HTERT RPE-1 (cell line): ENCODE results near the gene SYNPO2.
"Not testable (repeated sequence)": the region's sequence is repeated elsewhere in the genome, so short reads cannot be mapped to it uniquely, and the experiment has no call there.

Experiments used
- in situ Hi-C: fragments of 300-500 bp; cut with MboI; formaldehyde crosslinking; loops from 4 replicates; pipeline ENCODE4 v1.14.3; 2020; ENCODE audit warnings: low sequenced_read_pairs

The SYNPO2 gene

DNA sequence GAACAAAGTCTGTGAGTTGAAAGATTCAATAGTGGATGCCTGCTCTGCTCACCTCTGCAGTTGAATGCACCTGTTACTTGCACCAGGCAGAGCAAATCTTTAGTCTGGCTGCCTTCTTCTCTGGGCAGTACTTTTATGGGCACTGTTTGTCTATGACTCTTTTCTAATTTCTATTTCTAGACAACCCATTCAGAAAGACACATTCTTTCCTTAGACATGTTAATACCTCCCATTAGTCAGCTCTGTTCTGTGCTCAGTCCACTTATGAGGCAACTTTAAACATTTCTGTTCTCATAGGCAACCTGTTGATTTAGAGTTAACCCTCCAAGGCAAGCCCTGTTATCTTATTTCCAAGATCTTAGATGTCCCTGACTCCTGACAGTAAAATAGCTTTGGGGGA, 108.9 kb downstream of the SYNPO2 start:
- in situ Hi-C loops, result no loop called here

DNA sequence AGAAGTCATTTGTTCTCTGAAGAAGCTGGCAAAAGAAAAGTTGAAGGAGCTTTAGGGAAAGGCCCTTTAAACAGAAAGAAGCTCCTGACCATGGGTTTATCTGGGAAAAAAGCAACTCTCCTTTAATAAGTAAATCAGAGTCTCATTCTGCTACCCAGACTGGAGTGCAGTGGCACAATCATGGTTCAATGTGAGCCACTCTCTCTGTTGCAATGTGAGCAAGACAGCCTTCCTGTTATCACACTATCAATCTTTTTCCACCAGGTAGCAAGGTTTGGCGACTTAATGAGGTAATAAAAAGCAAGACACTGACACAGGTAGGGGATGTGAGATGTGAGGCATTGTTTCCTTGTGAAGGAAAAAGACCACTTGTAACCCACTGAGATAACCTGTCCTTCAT, 111.3 kb downstream of the SYNPO2 start:
- in situ Hi-C loops, result no loop called here

DNA sequence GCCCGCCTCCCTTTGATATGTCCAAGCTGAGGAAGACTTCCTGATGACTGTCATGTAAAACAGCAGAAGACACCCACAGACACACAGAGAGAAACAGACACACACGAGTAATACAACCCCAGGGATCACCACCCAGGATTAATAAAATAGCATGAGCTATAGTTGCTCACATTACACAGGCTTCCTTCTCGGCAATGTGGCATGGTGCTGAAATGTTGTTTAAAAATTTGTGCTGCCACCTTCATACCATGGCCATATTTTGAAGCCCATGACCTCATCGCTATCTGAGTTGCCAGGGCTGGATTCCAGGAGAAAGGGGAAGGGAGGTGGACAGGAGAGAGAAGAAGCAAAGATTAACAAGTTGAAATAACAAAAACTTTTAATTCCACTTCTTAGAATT, 111.7 kb downstream of the SYNPO2 start:
- in situ Hi-C loops, result no loop called here

DNA sequence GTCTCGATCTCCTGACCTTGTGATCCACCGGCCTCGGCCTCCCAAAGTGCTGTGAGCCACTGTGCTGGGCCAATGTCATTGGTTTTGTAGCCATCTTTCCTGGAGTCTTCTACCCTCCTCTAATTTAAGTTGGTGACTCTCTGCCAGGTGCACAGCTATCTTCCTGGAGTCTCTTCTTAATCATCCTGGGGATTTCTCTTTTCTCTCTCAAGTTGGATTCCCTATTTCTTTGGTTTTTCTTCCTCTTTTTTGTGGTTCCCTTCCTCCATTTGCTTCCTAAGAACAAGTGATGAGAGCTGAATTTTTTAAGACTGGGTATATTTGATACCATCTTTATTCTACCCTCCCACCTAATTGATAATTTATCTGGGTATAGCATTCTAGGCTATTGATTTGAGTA, 113.8 kb downstream of the SYNPO2 start:
- in situ Hi-C loops, result no loop called here

DNA sequence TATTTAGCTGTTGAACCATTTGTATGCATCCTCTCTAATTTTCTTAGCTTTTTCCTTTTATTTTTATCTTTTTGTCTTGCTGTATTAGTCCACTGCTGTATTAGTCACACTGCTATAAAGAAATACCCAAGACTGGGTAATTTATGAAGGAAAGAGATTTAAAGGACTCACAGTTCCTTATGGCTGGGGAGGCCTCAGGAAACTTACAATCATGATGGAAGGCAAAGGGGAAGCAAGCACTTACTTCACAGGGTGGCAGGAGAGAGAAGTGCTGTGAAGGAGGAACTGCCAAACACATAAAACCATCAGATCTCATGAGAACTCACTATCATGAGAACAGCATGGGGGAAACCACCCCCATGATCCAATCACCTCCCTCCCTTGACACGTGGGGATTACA, 114.3 kb downstream of the SYNPO2 start:
- in situ Hi-C loops, result not testable (repeated sequence)

DNA sequence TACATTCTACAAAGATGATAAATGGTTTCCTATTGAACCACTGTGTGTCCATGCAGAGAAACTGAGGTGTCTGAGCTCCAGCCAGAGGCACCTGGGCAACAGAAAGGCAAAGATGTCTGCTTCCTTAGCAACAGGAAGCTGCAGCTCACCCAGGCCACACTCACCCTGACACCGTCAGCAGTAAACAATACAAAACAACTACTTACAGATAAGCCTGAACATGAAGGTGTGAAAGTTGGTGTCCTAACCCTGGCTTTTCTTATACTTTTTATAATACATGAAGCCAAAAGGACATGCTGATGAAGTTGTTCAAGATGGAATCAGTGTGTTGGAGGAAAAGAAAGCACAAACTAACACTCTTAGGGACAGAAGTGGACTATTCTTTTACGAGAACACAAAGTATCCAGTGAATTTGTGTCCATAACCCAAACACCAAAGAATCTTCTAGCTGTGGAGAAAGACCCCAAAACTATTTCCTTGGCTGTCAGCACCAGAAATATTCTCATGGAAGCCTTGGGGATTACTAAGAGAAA, 117.3 kb downstream of the SYNPO2 start:
- in situ Hi-C loops, result no loop called here

DNA sequence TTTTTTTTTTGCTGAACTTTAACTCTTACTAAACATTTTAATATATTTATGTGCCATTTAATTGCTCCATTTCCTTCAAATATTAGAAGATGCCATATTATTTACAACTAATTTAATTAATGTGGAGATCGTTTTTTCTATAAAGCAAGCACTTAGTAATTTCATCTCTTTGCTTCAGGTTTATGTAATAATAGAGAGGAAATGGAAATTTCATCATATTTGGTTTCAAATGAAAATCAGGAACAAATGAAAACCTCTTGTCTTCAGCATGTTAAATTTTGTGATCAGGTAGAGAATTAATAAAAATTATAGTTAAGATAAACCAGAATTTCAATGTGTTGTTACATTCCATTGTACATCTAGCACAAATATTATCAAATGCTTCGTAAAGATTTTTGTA, 120.1 kb downstream of the SYNPO2 start:
- in situ Hi-C loops, result no loop called here

DNA sequence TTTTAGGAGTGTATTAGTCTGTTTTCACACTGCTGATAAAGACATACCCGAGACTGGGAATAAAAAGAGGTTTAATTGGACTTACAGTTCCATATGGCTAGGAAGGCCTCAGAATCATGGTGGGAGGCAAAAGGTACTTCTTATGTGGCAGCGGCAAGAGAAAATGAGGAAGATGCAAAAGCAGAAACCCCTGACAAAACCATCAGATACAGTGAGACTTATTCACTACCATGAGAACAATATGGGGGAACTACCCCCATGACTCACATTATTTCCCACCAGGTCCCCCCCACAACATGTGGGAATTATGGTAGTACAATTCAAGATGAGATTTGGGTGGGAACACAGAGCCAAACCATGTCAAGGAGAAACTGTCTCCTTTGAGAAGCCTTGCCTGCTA, 121.6 kb downstream of the SYNPO2 start:
- in situ Hi-C loops, result not testable (repeated sequence)

DNA sequence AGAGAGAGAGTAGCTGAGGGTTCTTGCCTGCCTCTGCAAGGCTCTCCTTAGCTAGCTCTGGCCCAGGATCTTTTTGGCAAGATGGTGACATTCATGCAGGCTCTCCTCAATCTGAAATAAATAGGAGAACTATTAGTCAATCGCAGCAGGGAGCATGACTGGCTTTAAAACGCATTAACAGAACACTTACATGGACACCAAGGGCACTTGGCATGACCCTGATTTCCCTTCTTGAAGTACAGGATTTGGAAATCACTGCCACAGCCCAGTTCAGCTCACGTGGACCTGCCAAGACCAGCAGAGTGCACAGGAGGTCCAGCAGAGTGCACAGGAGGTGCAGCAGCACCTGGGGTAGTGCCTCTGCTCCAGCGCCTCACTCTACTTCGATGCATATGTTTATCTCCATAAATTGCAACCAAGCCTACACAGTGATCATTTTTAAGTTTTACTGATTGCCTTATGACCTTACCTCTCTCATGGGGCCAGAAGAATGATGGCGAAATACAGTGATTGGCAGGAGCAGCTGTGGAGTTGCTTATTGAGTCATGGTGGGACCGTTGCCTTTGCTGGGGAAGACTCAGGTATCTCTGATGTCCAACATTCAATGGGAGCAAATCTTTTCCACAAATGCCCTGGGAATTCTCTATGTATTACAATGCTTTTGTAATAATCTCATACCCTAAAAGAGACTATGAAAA, 122.4 kb downstream of the SYNPO2 start:
- in situ Hi-C loops, result no loop called here

DNA sequence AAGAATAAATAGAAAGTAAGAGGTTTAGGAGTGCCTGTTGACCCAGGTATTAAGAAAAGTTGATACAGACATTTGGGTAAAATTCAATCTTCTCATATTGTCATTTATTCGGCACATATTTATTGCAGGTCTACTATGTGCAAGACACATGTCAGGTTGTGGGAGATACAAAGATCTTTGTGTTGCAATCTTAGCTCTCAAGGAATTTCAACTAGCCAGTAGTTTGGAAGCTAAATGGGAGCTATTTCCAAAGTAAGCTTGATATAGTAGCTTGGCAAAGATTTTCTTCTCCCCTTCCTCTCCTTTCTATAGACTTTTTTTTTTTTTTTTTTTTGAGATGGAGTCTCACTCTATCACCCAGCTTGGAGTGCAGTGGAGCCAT, 122.9 kb downstream of the SYNPO2 start:
- in situ Hi-C loops, result no loop called here

DNA sequence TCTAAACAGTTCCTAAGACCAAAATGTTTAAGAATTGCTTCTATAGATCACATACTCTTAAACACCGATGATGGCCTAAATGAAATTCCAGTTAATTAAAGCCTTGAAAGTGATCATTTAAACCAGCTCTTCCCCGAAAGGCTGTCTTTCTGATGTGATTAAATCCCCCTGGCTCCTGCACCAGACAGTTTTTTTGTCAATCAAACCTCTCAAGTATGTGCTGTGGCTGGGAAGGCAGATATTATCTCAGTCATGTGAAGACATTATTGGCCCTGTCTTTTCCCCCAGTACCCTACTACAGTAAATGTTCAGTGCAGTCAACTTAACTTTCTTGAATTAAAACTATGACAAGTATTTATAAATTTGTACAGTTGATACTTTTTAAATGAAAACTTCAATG, 126.0 kb downstream of the SYNPO2 start:
- in situ Hi-C loops, result no loop called here

DNA sequence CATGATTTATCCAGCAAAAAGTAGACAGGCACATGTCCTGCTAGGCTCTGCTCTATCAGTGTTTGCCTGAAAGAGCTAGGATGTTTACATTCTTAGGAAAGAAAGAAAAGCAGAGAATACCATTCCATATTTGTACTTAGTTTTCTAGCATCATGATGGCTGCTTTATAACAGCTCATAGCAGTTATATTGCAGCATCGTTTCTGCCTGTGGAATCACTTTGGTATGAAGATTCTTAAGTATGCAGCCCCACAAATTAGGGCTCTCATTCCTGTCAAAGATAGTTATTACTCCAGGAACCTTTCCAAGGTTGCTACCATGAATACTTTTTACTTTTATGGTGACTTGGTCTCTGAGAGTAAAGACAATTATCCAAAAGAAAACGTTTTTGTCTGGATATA, 128.0 kb downstream of the SYNPO2 start:
- in situ Hi-C loops, result no loop called here

DNA sequence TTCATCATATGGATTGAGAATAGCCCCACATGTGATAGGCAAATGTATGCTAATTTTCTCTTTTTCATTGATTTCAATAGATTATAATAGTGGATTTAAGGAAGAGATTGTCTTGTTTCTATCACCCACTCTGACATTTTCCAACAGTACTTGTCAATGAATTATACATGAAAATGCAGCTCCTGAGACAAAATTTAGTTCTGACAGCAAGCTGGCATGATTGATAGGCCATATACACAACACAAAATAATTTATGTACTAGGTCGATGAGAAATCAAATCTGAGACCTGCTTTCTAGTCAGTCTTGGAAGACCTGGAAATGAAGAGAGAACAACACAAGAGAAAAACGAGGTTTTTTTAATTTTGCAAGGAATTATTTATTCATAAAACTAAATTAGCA, 129.0 kb downstream of the SYNPO2 start:
- in situ Hi-C loops, result no loop called here

DNA sequence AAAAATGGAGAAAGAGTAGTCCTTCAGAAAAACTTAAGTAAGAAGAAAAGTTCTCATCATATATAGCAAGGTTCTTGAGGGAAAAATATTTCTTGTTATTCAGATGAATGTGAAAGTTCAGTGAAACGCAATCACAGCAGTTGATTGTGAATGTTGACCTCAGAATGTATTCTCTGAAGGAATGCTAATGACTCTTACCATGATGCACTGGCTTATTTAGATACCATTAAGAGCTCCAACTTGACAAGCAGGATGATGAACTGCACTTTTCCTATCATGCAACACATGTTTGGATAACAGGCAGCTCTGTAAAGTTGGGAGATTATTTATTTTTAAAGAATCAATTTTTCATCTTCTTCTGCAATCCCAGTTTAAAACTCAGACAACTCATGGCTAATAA, 131.5 kb downstream of the SYNPO2 start:
- in situ Hi-C loops, result no loop called here

DNA sequence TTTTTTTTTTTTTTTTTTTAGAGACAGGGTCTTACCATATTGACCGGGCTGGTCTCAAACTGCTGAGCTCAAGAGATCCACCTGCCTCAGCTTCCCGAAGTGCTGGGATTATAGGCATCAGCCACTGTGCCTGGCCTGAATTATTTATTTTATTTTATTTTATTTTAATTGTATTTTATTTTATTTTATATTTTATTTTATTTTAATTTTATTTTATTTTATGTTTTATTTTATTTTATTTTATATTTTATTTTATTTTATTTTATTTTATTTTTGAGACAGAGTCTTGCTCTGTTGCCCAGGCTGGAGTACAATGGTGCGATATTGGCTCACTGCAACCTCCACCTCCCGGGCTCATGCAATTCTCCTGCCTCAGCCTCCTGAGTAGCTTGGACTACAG, 133.9 kb downstream of the SYNPO2 start:
- in situ Hi-C loops, result not testable (repeated sequence)

DNA sequence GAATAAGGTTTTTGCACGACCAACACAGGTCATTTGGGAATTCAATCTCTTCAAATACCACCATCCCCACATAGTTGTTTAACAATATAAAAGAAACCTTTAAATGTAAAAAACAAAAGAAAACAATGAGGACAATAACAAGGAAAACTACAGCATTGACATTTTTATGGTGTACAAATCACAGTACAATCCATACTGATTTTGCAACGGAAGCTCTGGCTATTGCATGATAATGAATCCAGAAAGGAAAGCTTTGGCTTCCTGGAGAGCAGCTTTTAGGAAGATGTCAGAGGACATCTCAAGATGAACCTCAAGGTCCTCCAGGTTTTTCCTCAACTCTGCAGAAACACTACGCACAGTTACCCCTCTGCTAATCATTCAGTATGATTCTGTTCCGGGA, 135.4 kb downstream of the SYNPO2 start:
- in situ Hi-C loops, result no loop called here

DNA sequence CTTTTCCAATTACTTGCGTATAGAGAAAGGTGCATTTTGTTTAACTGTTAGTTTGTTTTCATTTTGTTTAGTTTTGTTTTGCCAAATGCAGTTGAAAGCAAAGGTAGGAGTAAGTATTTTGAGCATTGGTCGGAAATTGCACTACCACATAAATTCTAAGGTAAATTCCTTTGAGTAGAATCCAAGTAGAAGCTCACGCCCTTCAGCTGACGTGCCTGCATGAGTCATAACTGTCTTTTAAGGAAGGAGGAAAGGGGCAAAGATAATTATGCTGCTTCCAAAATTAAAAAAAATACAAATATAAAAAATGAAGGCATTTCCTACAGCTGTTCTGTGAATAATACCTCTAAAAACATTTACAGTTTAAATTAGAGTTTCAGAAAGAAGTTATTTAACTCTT, 136.8 kb downstream of the SYNPO2 start:
- in situ Hi-C loops, result no loop called here

DNA sequence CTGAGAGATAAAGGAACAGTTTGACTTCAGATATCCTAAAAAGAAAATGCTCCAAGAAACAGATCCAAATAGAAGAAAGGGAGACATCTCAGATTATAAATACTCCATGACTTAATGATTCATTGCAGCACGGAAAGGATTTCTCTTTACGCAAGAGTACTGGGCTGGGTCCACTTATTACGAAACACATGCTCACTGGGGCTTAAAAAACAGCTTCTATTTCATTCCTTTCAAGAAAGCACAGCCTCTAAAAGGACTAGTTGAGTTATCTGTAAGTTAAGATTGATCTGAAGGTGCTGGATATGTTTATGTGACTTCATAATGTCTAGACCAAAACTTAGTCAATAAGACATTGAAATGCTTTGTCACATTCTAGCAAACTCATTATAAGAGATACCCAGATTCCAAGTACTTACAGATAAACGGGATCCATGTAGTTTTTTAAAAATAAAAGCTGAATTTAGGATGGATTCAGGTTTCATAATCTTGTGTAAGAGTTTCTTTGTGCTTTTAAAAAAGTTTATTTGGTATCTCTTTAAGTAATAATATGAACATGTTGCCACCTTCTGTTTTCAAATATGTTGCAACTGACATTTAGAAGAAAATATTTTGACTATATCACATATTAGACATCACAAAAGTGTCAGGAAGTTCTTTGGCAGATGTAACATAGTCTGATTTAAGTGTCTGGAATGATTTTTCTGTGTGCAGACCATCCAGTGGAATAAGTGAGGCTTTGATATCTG, 137.4 kb downstream of the SYNPO2 start:
- in situ Hi-C loops, result no loop called here

DNA sequence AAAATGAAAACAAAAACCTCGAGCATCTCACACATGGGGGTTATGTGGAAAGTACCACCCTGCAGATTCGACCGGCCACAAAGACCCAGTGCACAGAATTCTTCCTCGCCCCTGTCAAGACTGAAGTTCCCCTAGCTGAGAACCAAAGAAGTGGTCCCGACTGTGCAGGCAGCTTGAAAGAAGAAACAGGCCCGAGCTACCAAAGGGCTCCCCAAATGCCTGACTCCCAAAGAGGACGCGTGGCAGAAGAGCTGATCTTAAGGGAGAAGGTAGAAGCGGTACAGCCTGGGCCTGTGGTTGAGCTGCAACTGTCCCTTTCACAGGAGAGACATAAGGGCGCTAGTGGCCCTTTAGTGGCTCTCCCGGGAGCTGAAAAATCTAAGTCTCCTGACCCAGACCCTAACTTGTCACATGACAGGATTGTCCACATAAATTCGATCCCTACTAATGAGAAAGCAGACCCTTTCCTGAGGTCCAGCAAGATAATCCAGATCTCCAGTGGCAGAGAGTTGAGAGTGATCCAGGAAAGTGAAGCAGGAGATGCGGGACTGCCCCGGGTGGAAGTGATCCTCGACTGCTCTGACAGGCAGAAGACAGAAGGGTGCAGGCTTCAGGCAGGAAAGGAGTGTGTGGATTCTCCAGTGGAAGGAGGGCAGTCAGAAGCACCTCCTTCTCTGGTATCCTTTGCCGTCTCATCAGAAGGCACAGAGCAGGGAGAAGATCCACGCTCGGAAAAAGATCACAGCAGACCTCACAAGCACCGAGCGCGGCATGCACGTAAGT, 138.2 kb downstream of the SYNPO2 start:
- in situ Hi-C loops, result no loop called here

DNA sequence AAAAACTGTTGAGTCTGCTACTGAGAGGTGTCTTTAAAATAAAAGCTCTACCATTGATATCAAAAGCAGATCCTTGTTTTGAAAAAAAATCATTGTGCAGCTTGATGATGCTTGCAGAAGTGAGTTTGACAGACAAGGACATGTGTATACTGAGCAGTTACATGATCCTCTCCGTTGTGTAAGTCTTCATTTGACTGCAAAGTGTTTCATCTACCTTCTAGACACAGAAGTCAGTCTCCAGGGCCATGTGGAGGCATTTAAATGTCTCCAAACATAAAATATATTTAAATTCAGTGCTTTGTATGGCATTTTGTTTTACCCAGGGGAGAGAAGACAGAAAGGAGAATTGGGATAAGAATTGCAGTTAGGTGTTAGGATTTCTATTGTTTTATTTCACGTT, 139.2 kb downstream of the SYNPO2 start:
- in situ Hi-C loops, result no loop called here

DNA sequence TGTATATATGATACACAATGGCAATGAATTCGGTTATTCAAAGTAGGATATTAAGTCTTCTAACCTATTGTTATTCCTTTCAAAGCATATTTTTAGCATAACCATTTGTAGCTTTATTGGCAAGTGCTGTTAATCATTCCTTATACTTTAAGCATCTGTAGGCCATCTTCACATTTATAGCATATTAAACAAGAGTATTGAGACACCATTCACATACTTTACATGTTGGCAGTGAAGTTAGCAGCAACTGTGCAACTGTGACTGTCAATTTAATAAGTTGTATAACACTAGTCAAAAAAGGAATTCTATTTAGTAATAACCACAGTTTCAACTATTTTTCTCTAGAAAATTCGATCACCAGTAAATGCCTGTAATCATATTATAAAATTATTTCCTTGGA, 139.6 kb downstream of the SYNPO2 start:
- in situ Hi-C loops, result no loop called here
